ENCODE results near the gene C5orf15. TPM values are rescaled to one million over a fixed set of nuclear protein-coding genes. Genes with fewer than 3 reads are reported as not detected.
"Not testable (repeated sequence)": the region's sequence is repeated elsewhere in the genome, so short reads cannot be mapped to it uniquely, and the experiment has no call there.

The C5orf15 gene
- polyA plus RNA-seq, 3 donors from 2014 or later: 30.0 to 30.6 (median 30.3) TPM

DNA sequence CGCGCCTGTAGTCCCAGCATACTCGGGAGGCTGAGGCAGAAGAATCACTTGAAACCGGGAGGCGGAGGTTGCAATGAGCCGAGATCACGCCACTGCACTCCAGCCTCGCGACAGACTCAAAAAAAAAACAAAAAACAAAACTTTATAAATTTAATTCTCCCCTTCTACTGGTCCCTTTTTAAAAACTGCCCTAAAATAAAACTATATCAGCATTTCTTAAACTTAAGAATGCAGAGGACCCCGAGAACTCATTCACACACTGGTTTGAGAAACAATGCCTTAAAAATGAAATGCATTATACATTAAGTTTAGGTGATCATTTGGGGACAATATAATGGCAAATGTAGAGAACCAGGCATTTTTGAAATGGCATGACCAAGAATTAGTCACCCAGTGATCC, 2.3 kb downstream of the C5orf15 start:
- Mint-ChIP-seq H3K4me1 (peaks cover 37 to 64% of the 10 kb centered on the region in 2 donors), H3K27me3 (ENCODE audit: low read depth in 3 of 3) (peaks cover 0 to 10% (median 8%) of the 10 kb centered on the region in 3 donors), H3K4me3 (no peak overlapping the region), H3K27ac (peak overlapping the region in 2 of 6 donors; percentile 18 to 38), H3K36me3 (peaks cover 0 to 5% (median 0%) of the 10 kb centered on the region in 3 donors), H3K9me3 (no peaks in the 10 kb centered on the region)
- no peak for DNase-seq

DNA sequence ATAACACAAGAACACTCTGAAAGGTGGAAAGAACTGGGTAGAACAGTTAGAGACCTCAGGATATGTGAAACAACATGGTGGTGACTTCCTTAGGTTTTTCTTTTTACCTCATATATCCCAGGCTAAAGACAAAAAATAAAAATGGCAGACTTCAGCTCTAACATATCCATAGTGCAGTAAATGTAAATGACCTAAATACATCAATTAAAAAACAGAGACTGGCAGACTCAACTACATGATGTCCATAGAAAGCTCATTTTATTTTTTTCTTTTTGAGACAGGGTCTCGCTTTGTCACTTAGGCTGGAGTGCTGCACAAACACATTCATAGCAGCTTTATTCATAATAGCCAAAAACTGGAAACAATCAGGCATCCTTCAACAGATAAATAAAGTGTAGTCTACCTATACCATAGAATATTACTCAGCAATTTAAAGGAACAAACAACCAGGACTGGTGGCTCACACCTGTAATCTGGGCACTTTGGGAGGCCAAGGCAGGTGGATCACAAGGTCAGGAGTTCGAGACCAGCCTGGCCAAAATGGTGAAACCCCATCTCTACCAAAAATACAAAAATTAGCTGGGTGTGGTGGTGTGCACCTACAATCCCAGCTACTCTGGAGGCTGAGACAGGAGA, 4.8 kb downstream of the C5orf15 start:
- Mint-ChIP-seq H3K27me3 (ENCODE audit: low read depth in 3 of 3) (peaks cover 0 to 5% (median 5%) of the 10 kb centered on the region in 3 donors), H3K9me3 (no peaks in the 10 kb centered on the region), H3K27ac (peak overlapping the region in 3 of 6 donors; percentile 7 to 24 (median 10)), H3K4me1 (peaks cover 30 to 57% of the 10 kb centered on the region in 2 donors), H3K4me3 (no peak overlapping the region), H3K36me3 (peaks cover 4 to 9% (median 8%) of the 10 kb centered on the region in 3 donors)
- no peak for DNase-seq

DNA sequence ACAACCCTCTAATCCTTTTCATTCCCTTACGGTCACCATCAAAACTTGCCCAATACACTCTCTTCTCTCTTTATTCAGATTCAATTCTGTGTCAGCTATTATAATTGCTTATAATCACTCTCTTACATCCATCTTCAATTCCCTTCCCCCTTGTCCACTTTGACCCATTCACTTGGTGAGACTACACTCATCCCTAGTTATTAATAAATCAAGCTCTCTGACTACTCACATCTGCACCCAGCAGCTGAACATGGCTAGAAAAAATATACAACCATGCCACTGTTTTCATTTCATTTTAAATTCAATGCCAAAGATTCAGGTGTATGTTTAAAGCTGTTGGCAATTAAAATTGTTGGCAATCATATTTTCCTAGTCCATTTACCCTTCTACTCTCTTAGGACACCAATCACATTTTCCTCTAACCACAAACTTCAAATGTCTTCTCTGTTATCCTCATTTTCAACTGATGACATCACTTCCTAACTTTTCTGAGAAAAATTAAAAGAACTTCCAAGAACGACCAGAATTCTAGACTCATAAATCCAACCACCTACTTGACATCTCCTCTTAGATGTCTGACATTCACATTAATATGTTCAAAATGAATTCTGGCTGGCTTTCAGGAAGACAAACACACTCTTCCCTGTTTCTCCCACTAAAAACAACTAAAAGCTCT, 5.5 kb downstream of the C5orf15 start:
- Mint-ChIP-seq H3K27me3 (ENCODE audit: low read depth in 3 of 3) (peaks cover 0 to 2% (median 2%) of the 10 kb centered on the region in 3 donors), H3K36me3 (peaks cover 4 to 9% (median 9%) of the 10 kb centered on the region in 3 donors), H3K27ac (peak overlapping the region in 3 of 6 donors; percentile 7 to 27 (median 24)), H3K4me3 (no peak overlapping the region), H3K4me1 (peaks cover 23 to 51% of the 10 kb centered on the region in 2 donors), H3K9me3 (no peaks in the 10 kb centered on the region)
- DNase-seq: no peak

DNA sequence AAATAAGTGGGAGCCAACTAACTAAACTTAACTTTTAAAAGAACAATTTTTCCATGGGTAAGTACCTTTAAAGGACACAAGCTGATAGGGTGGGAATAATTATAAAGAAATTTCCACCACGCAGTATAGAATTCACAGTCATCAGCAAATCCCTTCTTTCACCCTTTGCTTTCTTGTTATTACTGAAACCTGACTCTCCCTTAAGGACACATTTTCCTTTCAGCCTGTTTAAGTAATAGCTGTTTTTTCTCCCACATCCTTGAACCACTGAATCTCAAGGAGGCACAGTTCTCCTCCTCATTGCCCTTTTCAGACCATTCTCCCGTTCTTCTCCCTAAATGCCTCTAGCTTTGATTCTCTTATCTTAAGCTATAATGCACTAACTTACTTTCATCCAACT, 6.3 kb downstream of the C5orf15 start:
- Mint-ChIP-seq H3K36me3 (peaks cover 7 to 15% (median 13%) of the 10 kb centered on the region in 3 donors), H3K27me3 (ENCODE audit: low read depth in 3 of 3) (no peaks in the 10 kb centered on the region), H3K27ac (peak overlapping the region in 1 of 6 donors; percentile 27), H3K9me3 (no peaks in the 10 kb centered on the region), H3K4me1 (peaks cover 19 to 51% of the 10 kb centered on the region in 2 donors), H3K4me3 (no peak overlapping the region)
- no peak for DNase-seq

DNA sequence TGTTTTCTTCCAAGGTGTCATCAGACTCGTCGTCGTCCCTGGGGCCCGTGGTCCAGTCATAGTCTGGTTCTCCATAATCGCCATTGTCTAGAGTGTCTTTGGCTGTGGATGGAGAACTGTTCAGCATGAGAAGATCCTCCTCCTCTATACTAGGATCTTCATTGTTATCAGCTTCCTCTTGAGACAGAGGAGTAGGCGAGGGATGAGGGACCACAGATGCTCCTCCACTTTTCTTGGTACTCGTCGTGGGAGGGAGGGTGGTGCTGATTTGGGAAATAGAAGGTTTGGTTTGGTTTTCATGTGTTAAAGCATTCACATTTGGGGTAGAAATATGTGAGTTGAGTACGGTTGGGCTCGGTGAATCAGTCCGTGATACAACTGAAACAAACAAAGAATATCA, 8.8 kb downstream of the C5orf15 start:
- Mint-ChIP-seq H3K4me3 (no peak overlapping the region), H3K4me1 (peaks cover 16 to 35% of the 10 kb centered on the region in 2 donors)

DNA sequence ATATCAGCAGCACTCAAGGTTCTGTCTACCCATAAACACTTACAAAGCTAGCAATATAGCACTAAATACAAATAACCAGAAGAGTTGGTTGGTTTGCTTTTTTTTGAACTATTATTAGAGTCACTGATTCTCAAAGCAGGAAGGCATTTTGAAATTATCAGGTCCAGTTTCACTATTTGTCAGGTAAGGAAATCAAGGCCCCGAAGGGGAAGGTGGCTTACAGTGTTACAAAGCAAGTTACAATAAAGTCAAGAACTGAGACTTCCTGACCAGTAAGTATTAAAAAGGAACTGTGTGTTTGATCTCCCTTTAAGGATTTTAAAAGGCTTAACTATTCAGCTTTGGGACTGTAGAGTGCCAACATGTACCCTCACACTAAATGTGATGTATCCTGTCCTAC, 10.8 kb downstream of the C5orf15 start:
- Mint-ChIP-seq H3K27me3 (ENCODE audit: low read depth in 3 of 3) (no peaks in the 10 kb centered on the region), H3K9me3 (no peaks in the 10 kb centered on the region), H3K4me1 (peaks cover 11 to 24% of the 10 kb centered on the region in 2 donors), H3K36me3 (peaks cover 8 to 28% (median 11%) of the 10 kb centered on the region in 3 donors), H3K4me3 (no peak overlapping the region), H3K27ac (peak overlapping the region in 2 of 6 donors; percentile 24 to 67)
- DNase-seq: no peak

More for the DNA sequence above, 8.8 kb downstream of the C5orf15 start:
- Mint-ChIP-seq H3K27ac (peak overlapping the region in 3 of 6 donors; percentile 1 to 40 (median 20)), H3K27me3 (ENCODE audit: low read depth in 3 of 3) (no peaks in the 10 kb centered on the region), H3K9me3 (no peaks in the 10 kb centered on the region), H3K36me3 (peaks cover 11 to 25% (median 13%) of the 10 kb centered on the region in 3 donors)
- no peak for DNase-seq

DNA sequence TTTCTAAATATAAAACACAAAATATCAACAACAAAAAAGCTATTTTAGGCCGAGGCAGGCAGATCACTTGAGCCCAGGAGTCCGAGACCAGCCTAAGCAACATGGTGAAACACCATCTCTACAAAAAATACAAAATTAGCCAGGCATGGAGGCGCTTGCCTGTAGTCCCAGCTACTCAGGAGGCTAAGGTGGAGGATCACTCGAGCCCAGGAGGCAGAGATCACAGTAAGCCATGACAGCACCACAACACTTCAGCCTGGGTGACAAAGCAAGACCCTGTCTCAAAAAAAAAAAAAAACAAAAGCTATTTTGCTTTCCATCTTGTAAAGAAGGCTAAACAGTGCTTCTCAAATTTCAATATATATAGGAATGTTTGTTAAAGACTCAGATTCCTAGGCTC, 11.3 kb downstream of the C5orf15 start:
- Mint-ChIP-seq H3K4me3 (no peak overlapping the region), H3K4me1 (peaks cover 6 to 19% of the 10 kb centered on the region in 2 donors), H3K36me3 (peaks cover 8 to 28% (median 11%) of the 10 kb centered on the region in 3 donors), H3K27ac (peak overlapping the region in 1 of 6 donors; percentile 24), H3K27me3 (ENCODE audit: low read depth in 3 of 3) (peaks cover 0 to 1% (median 0%) of the 10 kb centered on the region in 3 donors), H3K9me3 (no peaks in the 10 kb centered on the region)
- DNase-seq: no peak

DNA sequence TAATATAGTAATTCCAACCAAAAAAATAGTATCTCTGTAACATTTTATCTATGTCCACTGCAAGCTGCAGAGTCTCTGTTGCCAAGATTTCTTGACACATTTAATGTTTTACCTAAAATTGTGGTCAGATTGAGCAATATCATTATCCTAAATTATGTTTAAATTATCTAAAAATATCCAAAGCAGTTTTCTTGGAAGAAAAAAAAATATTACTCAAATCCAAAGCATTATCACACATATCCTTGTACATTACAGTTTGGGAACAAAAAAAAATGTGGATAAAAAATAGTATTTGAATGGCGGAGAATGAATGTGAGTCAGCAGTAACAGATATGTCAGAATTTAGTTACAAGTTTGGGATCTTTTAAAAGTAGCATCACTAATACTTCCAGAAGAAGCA, 12.2 kb downstream of the C5orf15 start:
- not testable (repeated sequence) for H3K9me3 Mint-ChIP-seq; H3K4me3 Mint-ChIP-seq; H3K27me3 Mint-ChIP-seq (ENCODE audit: low read depth in 3 of 3); H3K27ac Mint-ChIP-seq; DNase-seq
- Mint-ChIP-seq H3K36me3 (peaks cover 8 to 28% (median 11%) of the 10 kb centered on the region in 3 donors), H3K4me1 (peaks cover 6 to 19% of the 10 kb centered on the region in 2 donors)

DNA sequence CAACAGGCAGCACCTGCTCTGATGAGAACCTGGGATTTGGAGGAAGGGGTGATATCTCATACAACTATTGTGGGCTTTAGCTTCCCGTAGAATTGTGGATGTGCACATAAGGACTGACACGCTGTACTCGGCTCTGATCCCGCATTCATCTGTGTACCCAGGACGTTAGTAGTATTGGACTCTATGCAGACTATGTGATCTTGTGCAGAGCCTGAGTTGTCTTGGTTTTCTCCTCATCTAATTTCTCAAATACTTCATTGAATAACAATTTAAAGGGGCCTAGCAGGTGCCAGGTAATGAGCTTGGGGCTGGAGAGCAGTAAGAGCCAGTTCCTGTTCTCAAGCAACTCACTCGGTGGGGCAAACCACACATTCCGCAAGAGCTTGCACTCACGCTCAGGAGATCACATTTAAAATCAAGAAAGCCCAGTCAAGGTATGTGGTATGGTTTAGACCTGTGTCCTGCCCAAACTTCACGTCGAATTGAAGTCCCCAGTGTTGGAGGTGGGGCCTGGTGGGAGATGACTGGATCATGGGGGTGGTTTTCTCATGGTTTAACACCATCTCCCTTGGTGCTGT, 14.8 kb downstream of the C5orf15 start:
- peaks cover 4 to 20% (median 7%) of the 10 kb centered on the region in 3 donors for H3K36me3 Mint-ChIP-seq

DNA sequence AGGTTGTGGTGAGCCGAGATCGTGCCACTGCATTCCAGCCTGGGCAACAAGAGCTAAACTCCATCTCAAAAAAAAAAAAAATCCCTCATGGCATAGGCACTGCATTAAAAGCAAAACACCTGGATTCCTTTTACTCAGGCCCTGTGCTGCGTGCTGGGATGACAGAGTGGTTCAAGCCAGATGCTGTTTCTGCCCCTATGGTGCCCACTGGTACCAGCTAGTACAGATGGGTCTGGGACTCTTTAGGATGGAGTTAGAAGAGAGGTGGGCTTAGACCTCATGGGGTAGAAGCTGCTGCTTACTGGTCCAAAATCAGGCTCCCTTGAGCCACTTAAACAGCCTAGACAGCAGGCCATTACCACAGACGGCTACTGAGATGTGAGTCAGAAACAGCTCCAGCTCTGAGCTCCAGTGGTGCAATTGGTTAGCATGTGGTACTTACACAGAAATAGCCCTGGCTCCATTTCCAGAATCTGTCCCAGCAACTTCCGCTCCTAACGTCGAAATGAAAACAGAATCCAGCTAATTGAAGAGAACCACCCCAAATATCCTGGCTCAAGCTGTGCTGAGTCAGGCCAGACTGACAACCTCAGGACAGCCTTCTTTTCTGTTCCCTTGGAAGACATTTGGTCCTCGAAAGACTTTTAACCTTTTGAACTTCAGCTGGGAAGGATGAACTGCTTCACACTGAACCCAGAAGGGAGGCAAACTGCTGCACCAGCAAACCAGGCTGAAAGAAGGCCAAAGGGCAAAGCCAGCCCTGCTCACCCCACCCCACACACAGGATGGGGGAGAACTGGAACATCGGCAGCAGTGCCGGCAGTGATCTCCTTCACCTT, 15.5 kb downstream of the C5orf15 start:
- H3K4me3 Mint-ChIP-seq: no peak overlapping the region
- peaks cover 2 to 8% of the 10 kb centered on the region in 2 donors for H3K4me1 Mint-ChIP-seq
- no peaks in the 10 kb centered on the region for H3K9me3 Mint-ChIP-seq
- H3K27ac Mint-ChIP-seq: no peak overlapping the region
- DNase-seq: no peak
- peaks cover 4 to 20% (median 7%) of the 10 kb centered on the region in 3 donors for H3K36me3 Mint-ChIP-seq
- peaks cover 0 to 4% (median 3%) of the 10 kb centered on the region in 3 donors for H3K27me3 Mint-ChIP-seq (ENCODE audit: low read depth in 3 of 3)

More for the DNA sequence above, 14.8 kb downstream of the C5orf15 start:
- no peaks in the 10 kb centered on the region for H3K9me3 Mint-ChIP-seq
- no peak overlapping the region for H3K27ac Mint-ChIP-seq
- H3K4me1 Mint-ChIP-seq: peaks cover 2 to 9% of the 10 kb centered on the region in 2 donors
- peaks cover 0 to 3% (median 0%) of the 10 kb centered on the region in 3 donors for H3K27me3 Mint-ChIP-seq (ENCODE audit: low read depth in 3 of 3)
- DNase-seq: no peak
- H3K4me3 Mint-ChIP-seq: no peak overlapping the region

DNA sequence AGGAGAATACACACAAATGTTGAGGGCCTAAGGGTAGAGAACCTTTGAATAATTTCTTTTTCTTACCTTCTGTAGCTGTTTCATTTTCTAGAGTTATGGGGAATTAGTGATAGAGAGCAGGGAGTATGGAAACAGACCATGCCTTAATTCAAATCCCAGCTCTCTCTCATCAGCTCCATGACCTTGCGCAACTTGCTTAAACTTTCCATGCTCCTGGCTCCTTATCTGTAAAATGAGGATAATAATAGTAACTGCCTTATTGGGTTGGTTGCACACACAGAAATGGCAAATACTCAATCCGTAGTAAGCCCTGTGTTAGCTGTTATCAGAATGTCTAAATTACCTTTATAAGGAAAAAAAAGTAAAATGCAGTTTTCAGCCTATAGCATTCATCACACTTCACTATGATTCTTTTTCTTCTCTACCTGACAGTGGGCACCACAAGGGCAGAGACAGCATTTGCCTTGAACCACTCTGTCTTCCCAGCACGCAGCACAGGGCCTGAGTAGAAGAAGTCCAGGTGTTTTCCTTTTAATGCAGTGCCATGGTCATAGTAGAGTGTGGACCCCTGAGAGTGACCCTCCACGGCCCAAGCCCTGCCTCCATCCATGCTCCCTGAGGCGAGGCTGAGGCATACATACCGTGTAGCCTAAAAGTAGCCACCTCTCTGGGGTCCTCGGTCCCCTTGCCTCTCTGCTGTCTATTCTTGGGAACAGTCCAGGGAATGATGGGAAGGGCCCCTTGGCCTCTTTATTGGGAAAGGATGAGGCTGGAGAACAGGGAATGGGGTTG, 17.4 kb downstream of the C5orf15 start:
- H3K9me3 Mint-ChIP-seq: no peaks in the 10 kb centered on the region
- H3K4me3 Mint-ChIP-seq: no peak overlapping the region
- no peak for DNase-seq
- peaks cover 4 to 6% (median 5%) of the 10 kb centered on the region in 3 donors for H3K27me3 Mint-ChIP-seq (ENCODE audit: low read depth in 3 of 3)
- peaks cover 0 to 9% (median 1%) of the 10 kb centered on the region in 3 donors for H3K36me3 Mint-ChIP-seq
- H3K4me1 Mint-ChIP-seq: no peaks in the 10 kb centered on the region
- no peak overlapping the region for H3K27ac Mint-ChIP-seq

DNA sequence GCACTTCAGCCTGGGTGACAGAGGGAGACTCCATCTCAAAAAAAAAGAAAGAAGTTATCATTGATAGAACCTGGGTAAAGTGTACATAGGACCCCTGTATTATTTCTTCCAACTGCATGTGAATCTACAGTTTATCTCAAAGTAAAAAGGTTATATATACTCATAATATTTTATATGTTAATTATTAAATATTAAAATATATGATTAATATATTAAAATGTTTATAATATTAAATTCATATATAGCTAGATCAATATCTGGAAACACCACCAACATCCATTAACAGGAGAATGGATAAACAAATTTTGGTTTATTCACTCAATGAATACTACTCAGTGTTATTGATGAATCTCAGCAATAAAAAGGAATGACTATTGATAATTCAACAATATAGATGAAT, 19.7 kb downstream of the C5orf15 start:
- H3K27ac Mint-ChIP-seq: no peak overlapping the region
- no peaks in the 10 kb centered on the region for H3K36me3 Mint-ChIP-seq
- H3K4me3 Mint-ChIP-seq: no peak overlapping the region
- H3K9me3 Mint-ChIP-seq: no peaks in the 10 kb centered on the region
- no peaks in the 10 kb centered on the region for H3K4me1 Mint-ChIP-seq
- peaks cover 4 to 6% (median 5%) of the 10 kb centered on the region in 3 donors for H3K27me3 Mint-ChIP-seq (ENCODE audit: low read depth in 3 of 3)
- DNase-seq: no peak

DNA sequence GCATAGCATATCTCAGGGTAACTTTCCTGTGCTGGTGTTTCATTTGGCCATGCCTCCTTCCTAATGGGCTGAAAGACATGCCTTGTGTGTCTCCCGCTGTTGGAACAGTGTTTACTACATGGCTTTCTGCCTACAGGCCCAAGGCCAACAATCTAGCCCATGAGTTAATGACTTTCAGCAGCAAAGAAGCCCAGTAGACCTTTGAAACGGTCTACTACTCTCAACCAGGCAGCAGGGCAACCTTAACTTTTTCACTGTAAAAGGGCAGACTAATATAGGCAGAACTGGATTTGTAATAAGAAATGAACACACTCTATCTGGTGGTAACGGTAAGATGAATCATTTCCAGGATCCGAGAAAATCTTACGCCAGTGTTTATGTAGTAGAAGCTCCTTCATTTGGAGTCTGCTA, 21.0 kb downstream of the C5orf15 start:
- Mint-ChIP-seq H3K9me3 (no peaks in the 10 kb centered on the region), H3K27ac (no peak overlapping the region), H3K27me3 (ENCODE audit: low read depth in 3 of 3) (peaks cover 5 to 6% (median 6%) of the 10 kb centered on the region in 3 donors), H3K4me3 (no peak overlapping the region), H3K36me3 (no peaks in the 10 kb centered on the region), H3K4me1 (no peaks in the 10 kb centered on the region)
- DNase-seq: no peak

Data from immature natural killer cell (primary cell).